HepG2 (cell line): ENCODE results near the gene ALB. TPM values are rescaled to one million over a fixed set of nuclear protein-coding genes. Genes with fewer than 3 reads are reported as not detected.
A peak's percentile ranks its signal among the peaks of the same experiment; 100 is the strongest.

Experiments
- CREB1 ChIP-seq, 2 experiments: fragments of 450-650 bp in 1 of 2; IDR thresholded peaks; 2 replicates each; pipeline ENCODE4 v1.6.1; 2016 to 2017; ENCODE audit warnings: control low read depth in 1 of 2, mild to moderate bottlenecking in 1 of 2, missing compliant biosample characterization in 1 of 2, missing genetic modification characterization in 1 of 2
- FIP1L1 ChIP-seq: fragments of 200-400 bp; formaldehyde crosslinking; IDR thresholded peaks from 2 replicates; pipeline ENCODE4 v1.6.1; 2018; ENCODE audit warnings: low read depth, mild to moderate bottlenecking, low read length, moderate library complexity, borderline replicate concordance; ENCODE audit not compliant: insufficient read depth
- FOXO1 ChIP-seq: sonication (generic); formaldehyde crosslinking; IDR thresholded peaks from 2 replicates; pipeline ENCODE4 v1.4.0; 2020; ENCODE audit warnings: missing genetic modification reagents
- FOXP4 ChIP-seq: sonication (generic); formaldehyde crosslinking; IDR thresholded peaks from 2 replicates; pipeline ENCODE4 v1.4.0; 2020; ENCODE audit warnings: missing genetic modification reagents
- GLI4 ChIP-seq: sonication (generic); formaldehyde crosslinking; IDR thresholded peaks from 2 replicates; pipeline ENCODE4 v1.5.1; 2020; ENCODE audit warnings: missing genetic modification reagents, mild to moderate bottlenecking, moderate library complexity, borderline replicate concordance
- KLF11 ChIP-seq: IDR thresholded peaks from 2 replicates; pipeline ENCODE4 v1.6.1; 2016; ENCODE audit warnings: missing compliant biosample characterization
- MAFK ChIP-seq, 2 experiments: IDR thresholded peaks in 1 of 2; conservative IDR thresholded peaks in 1 of 2; 2 replicates each; pipeline ENCODE4 v1.6.1; 2011; ENCODE audit warnings: improper control_type of control experiment in 2 of 2, low read length in 2 of 2
- MIER3 ChIP-seq: IDR thresholded peaks from 2 replicates; pipeline ENCODE4 v1.6.1; 2016; ENCODE audit warnings: missing compliant biosample characterization, borderline replicate concordance
- PHF21A ChIP-seq: sonication (generic); formaldehyde crosslinking; IDR thresholded peaks from 2 replicates; pipeline ENCODE4 v1.5.0; 2020; ENCODE audit warnings: mild to moderate bottlenecking, missing genetic modification reagents
- SMAD1 ChIP-seq: sonication (generic); formaldehyde crosslinking; IDR thresholded peaks from 2 replicates; pipeline ENCODE4 v1.4.0; 2020; ENCODE audit warnings: missing genetic modification reagents, low read depth, mild to moderate bottlenecking, borderline replicate concordance
- SOX6 ChIP-seq, 2 experiments: fragments of 450-650 bp in 1 of 2; sonication (generic) in 1 of 2; formaldehyde crosslinking in 1 of 2; IDR thresholded peaks; 2 replicates each; pipeline versions ENCODE4 v1.4.0 to v1.6.1; 2017 to 2020; ENCODE audit warnings: antibody characterized with exemption in 1 of 2, mild to moderate bottlenecking in 1 of 2, missing genetic modification reagents in 1 of 2
- TFE3 ChIP-seq: IDR thresholded peaks from 2 replicates; pipeline ENCODE4 v1.6.1; 2016
- TGIF2 ChIP-seq: IDR thresholded peaks from 2 replicates; pipeline ENCODE4 v1.6.1; 2016; ENCODE audit warnings: control low read depth, missing compliant biosample characterization
- ZNF713 ChIP-seq: sonication (generic); formaldehyde crosslinking; IDR thresholded peaks from 2 replicates; pipeline ENCODE4 v1.4.0; 2020; ENCODE audit warnings: mild to moderate bottlenecking, missing genetic modification reagents
- ZNF776 ChIP-seq: sonication (generic); formaldehyde crosslinking; IDR thresholded peaks from 2 replicates; pipeline ENCODE4 v1.4.0; 2020; ENCODE audit warnings: mild to moderate bottlenecking, missing genetic modification reagents
- polyA plus RNA-seq, 8 experiments: library from polyadenylated mRNA; depleted of rRNA in 3 of 8; stranded (reverse) in 7 of 8; unstranded in 1 of 8; fragments of >200 nt; fragmentation: Illumina TruSeq in 4 of 8; extraction: Trizol in 4 of 8; gene quantifications; 2 replicates each; pipeline versions ENCODE4 v1.2.1 to v1.2.3, GENCODE V29; 2011 to 2016; ENCODE audit warnings: low read depth in 4 of 8, missing spikeins in 1 of 8, mixed read lengths in 1 of 8; ENCODE audit not compliant: insufficient read depth in 1 of 8
- total RNA-seq, 5 experiments: library from RNA; depleted of rRNA; stranded (reverse); fragments of >200 nt; fragmentation: Illumina TruSeq; extraction: Trizol; gene quantifications; 2 replicates each; pipeline ENCODE4 v1.2.3, GENCODE V29; 2016; ENCODE audit warnings: low read depth in 1 of 5
- TF ChIP-seq, protein P1 (sequence below): sonication (generic); formaldehyde crosslinking; IDR thresholded peaks from 2 replicates; pipeline ENCODE4 v1.5.0; 2020; ENCODE audit warnings: mild to moderate bottlenecking, low read depth, missing genetic modification reagents, borderline replicate concordance
- TF ChIP-seq, protein P2 (sequence below): sonication (generic); formaldehyde crosslinking; IDR thresholded peaks from 2 replicates; pipeline ENCODE4 v1.4.0; 2020; ENCODE audit warnings: missing genetic modification reagents, borderline replicate concordance

The ALB gene
- total and polyA plus RNA-seq, 2 of the 13 experiments (the other 11 are each of a cell fraction or from before 2014, with no cell fraction given) = 22,259 to 22,625 TPM

- TF ChIP-seq SMAD1 (CRISPR knock-in tag) (no peak), ZNF776 (CRISPR knock-in tag) (no peak), FOXP4 (CRISPR knock-in tag) (peak; percentile 90), KLF11 (0 out of 2 replicates have a peak, but pooled peaks have one; percentile 45), SOX6 (IDR thresholded peaks at IDR 0.05) (no peak), SOX6 (CRISPR knock-in tag; IDR thresholded peaks at IDR 0.05) (peak; percentile 58; the same call in 1 of the 2 replicates), TFE3 (CRISPR knock-in tag) (peak; percentile 32; the same call in 1 of the 2 replicates), CREB1 (IDR thresholded peaks at IDR 0.05) (no peak), CREB1 (CRISPR knock-in tag; IDR thresholded peaks at IDR 0.05) (peak; percentile 53; the same call in 1 of the 2 replicates), MIER3 (CRISPR knock-in tag) (peak; percentile 76; the same call in 1 of the 2 replicates), GLI4 (CRISPR knock-in tag) (no peak), ZNF713 (CRISPR knock-in tag) (no peak), PHF21A (CRISPR knock-in tag) (no peak), MAFK (conservative IDR thresholded peaks at IDR 0.05 in 1 of 2, IDR thresholded peaks at IDR 0.05 in 1 of 2; ENCODE audit: low read length in 2 of 2) (peak; percentile 99 to 100), FOXO1 (CRISPR knock-in tag) (peak; percentile 73; the same call in 1 of the 2 replicates), TGIF2 (CRISPR knock-in tag) (peak; percentile 47; the same call in 1 of the 2 replicates), FIP1L1 (no peak)
- TF ChIP-seq, protein P1, sequence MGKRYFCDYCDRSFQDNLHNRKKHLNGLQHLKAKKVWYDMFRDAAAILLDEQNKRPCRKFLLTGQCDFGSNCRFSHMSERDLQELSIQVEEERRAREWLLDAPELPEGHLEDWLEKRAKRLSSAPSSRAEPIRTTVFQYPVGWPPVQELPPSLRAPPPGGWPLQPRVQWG (CRISPR knock-in tag) = no peak
- TF ChIP-seq, protein P2, sequence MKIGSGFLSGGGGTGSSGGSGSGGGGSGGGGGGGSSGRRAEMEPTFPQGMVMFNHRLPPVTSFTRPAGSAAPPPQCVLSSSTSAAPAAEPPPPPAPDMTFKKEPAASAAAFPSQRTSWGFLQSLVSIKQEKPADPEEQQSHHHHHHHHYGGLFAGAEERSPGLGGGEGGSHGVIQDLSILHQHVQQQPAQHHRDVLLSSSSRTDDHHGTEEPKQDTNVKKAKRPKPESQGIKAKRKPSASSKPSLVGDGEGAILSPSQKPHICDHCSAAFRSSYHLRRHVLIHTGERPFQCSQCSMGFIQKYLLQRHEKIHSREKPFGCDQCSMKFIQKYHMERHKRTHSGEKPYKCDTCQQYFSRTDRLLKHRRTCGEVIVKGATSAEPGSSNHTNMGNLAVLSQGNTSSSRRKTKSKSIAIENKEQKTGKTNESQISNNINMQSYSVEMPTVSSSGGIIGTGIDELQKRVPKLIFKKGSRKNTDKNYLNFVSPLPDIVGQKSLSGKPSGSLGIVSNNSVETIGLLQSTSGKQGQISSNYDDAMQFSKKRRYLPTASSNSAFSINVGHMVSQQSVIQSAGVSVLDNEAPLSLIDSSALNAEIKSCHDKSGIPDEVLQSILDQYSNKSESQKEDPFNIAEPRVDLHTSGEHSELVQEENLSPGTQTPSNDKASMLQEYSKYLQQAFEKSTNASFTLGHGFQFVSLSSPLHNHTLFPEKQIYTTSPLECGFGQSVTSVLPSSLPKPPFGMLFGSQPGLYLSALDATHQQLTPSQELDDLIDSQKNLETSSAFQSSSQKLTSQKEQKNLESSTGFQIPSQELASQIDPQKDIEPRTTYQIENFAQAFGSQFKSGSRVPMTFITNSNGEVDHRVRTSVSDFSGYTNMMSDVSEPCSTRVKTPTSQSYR (CRISPR knock-in tag) = peak; percentile 16; the same call in 1 of the 2 replicates
Observed at GRCh38 chr4:73388887-73389286, 15.2 kb upstream of the ALB start (continued).
